Ishikawa (cell line): ENCODE results near the gene MED12L.

ENCODE experiments used
- EGR1 ChIP-seq: IDR thresholded peaks from 2 replicates; pipeline ENCODE4 v1.6.1; 2012
- EP300 ChIP-seq: IDR thresholded peaks from 2 replicates; pipeline ENCODE4 v1.6.1; 2012; ENCODE audit warnings: borderline replicate concordance
- MAX ChIP-seq: IDR thresholded peaks from 2 replicates; pipeline ENCODE4 v1.6.1; 2012
- YY1 ChIP-seq: IDR thresholded peaks from 2 replicates; pipeline ENCODE4 v1.6.1; 2012; ENCODE audit warnings: low read depth

- TF ChIP-seq YY1, result no peak
- no peak for TF ChIP-seq MAX
- TF ChIP-seq EGR1, result no peak
- no peak for TF ChIP-seq EP300
These were observed 18.3 kb upstream of the MED12L start for GRCh38 chr3:151067158-151067557.
